HG02642 (cell line): ENCODE results near the gene FBXO28.

Experiments
- ATAC-seq: cut with Tn5 transposase; IDR thresholded peaks from one replicate; pipeline ENCODE4 v1.9.1; 2021; ENCODE audit warnings: mild to moderate bottlenecking; ENCODE audit not compliant: unreplicated experiment, poor library complexity

The FBXO28 gene

GRCh38 chr1:224149709-224150108 lies 35.8 kb downstream of the FBXO28 start:
- ATAC-seq: no peak

- ATAC-seq: no peak
Measured at GRCh38 chr1:224151117-224151516, 37.2 kb downstream of the FBXO28 start.

GRCh38 chr1:224157316-224157715 lies 43.4 kb downstream of the FBXO28 start:
- no peak for ATAC-seq

- no peak for ATAC-seq
Measured at GRCh38 chr1:224159541-224159940, 45.6 kb downstream of the FBXO28 start.

DNA sequence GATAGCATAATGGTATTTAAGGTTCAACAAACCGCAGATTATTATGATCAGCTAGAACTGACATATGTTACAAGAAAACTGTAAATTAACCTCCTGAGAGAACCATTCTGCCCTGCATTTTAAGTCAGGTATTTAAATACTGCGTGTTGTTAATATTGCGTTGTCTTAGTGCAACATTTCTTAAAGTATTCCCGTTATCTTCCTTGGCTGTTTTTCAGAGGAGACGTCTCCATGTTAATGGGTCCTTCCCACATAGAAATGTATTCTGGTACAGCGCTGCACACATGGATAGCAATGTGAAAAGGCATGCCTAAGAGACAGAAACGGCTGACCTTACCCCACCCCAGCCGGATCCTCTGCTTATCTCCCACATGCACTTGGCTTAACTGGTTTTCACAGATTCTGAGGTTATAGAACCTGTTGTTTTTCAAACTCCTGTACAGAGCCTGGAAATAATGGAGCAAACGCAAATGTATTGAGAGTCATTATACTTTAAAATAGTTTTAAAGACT lies 46.3 kb downstream of the FBXO28 start:
- ATAC-seq: no peak

DNA sequence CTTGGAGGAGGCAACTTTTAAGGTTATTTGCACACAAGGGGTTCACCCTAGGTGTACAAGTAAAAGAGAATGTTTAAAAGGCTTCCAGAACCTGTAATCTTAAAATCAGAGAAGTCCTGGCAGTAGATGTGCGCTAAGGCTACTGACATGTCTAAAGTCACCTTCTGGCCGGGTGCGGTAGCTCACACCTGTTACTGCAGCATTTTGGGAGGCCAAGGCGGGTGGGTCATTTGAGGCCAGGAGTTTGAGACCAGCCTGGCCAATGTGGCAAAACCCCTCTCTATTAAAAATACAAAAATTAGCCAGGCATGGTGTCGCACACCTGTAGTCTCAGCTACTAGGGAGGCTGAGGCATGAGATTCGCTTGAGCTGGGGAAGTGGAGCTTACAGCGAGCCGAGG lies 48.9 kb downstream of the FBXO28 start:
- ATAC-seq: no peak

- no peak for ATAC-seq
Measured at GRCh38 chr1:224163311-224163710, 49.4 kb downstream of the FBXO28 start.

DNA sequence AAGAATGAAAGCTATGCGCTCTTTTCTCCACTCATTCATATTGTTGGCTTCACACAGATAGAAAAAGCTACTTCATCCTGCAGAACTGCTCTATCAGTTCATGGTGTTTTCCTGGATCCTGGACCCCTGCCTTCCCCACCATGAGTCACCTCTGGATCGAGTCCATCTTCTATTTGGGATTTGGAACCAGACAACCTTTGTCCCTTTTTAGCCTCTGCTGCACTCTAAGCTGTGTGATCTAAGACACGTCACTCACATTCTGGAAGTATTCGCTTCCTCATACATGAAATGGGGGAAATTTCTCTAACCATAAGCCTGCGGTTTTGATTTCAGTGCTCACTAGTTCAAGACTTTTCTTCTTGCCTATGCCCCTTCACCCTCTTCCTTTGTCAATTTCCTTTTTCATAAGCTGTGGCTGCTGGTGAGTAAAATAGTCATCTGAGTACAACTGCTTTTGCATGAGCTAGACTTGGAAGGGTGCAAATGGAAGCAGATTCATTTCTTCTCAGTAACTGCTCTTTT lies 55.0 kb downstream of the FBXO28 start:
- ATAC-seq: peak; percentile 89

GRCh38 chr1:224169718-224170270 lies 55.9 kb downstream of the FBXO28 start:
- ATAC-seq: no peak

DNA sequence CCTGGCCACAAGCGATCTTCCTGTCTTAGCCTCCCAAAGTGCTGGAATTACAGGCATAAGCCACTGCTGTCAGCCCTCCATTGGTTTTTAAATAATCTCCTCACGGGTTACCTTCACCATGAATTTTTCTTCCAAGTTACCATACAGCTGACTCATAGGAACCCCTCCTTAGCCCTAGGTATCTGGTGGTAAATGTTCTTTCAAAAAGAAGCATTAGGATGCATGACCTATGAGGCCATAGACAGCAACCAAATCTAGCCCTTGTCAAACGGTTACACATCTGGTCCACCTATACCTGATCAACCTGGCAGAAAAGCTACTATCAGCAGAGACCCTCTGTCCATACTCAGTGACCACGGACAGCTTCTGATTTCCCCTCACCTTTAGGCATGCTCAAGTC lies 56.4 kb downstream of the FBXO28 start:
- no peak for ATAC-seq

DNA sequence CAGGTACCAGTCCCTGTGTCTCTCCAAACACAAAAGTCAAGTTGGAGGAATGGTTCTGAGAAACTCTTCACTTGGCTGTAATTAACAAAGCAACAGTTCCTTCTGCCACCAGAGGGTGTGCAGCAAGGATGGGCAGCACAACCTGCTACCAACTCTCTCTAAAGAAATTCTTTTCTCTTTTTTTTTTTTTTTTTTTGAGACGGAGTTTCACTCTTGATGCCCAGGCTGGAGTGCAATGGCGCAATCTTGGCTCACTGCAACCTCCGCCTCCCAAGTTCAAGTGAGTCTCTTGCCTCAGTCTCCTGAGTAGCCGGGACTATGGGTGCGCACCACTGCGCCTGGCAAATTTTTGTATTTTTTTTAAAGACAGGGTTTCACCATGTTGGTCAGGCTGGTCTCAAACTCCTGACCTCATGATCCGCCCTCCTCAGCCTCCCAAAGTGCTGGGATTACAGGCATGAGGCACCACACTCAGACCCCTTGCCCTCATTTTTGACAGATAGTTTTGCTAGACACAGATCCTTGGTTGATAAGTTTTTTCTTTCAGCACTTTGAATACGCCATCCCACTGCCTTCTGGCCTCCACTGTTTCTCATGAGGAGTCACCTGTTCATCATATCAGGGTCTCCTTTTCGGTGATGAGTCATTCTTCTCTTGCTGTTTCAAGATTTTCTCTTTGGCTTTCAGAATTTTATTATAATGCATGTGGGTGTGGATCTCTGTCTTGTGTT lies 57.0 kb downstream of the FBXO28 start:
- ATAC-seq: no peak

GRCh38 chr1:224172229-224172628 lies 58.3 kb downstream of the FBXO28 start:
- ATAC-seq: no peak

GRCh38 chr1:224173523-224173922 lies 59.6 kb downstream of the FBXO28 start:
- no peak for ATAC-seq

- no peak for ATAC-seq
Measured at GRCh38 chr1:224175617-224176016, 61.7 kb downstream of the FBXO28 start.

GRCh38 chr1:224177356-224177999 lies 63.6 kb downstream of the FBXO28 start:
- no peak for ATAC-seq

- no peak for ATAC-seq
Measured at GRCh38 chr1:224178894-224179293, 65.0 kb downstream of the FBXO28 start.

DNA sequence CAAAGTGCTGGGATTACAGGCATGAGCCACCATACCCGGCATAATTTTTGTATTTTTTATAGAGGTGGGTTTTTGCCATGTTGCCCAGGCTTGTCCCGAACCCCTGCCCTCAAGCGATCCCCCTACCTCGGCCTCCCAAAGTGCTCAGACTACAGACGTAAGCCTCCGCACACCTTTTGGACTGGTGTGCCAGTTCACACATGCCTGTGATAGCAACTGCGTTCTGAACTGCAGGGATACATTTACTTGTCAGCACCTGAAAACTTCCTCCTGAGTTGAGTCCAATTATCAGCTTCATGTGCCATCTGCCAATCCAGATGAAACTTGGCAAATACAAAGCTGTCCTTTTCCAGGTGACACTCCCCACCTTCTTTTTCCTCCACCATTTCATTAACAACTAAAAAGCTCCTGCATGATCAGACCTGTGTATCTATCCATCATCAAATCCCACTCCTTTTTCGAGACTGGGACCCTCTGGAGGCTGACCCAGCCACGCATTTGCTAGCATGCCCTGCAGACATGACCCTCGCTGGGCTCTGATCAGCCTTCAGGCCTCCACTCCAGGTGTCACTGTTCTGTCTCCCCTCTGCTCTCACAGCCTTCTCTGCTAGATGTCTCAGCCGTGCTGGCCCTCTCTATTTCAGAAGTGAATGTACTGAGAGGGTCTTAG lies 67.0 kb downstream of the FBXO28 start:
- ATAC-seq: no peak

DNA sequence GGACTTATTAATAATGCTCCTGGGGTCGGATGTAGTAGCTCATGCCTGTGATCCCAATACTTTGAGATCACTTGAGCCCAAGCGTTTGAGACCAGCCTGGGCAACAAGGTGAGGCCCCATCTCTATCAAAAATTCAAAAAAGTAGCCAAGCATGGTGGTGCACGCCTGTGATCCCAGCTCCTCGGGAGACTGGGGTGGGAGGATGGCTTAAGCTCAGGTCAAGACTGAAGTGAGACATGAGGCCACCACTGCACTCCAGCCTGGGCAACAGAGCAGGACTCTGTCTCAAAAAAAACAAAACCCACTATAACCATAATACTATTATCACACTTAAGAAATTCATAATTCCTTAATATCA lies 67.5 kb downstream of the FBXO28 start:
- ATAC-seq: no peak

GRCh38 chr1:224182057-224182865 lies 68.3 kb downstream of the FBXO28 start:
- ATAC-seq: peak; percentile 32
